Upper lobe of left lung (tissue), 4 donors: ENCODE measurements around the gene ZNG1F.
"Not testable (repeated sequence)": the region's sequence is repeated elsewhere in the genome, so short reads cannot be mapped to it uniquely, and the experiment has no call there.

Experiments
- CTCF ChIP-seq, 6 experiments: fragments of 450-650 bp in 4 of 6; fragments of 200-600 bp in 2 of 6; sonication (generic) in 2 of 6; IDR thresholded peaks; one replicate each; pipeline ENCODE4 v1.5.1; 2016 to 2019; ENCODE audit warnings: antibody characterized with exemption in 6 of 6
- EP300 ChIP-seq, 4 donors: sonication (generic); formaldehyde crosslinking; IDR thresholded peaks; one replicate each; pipeline ENCODE4 v1.5.1; 2017; ENCODE audit warnings: antibody characterized with exemption in 4 of 4, control low read depth in 2 of 4
- POLR2A ChIP-seq, 4 donors: fragments of 450-650 bp; IDR thresholded peaks; one replicate each; pipeline ENCODE4 v1.5.1; 2016 to 2017; ENCODE audit warnings: antibody characterized with exemption in 4 of 4, mild to moderate bottlenecking in 2 of 4
- POLR2AphosphoS5 ChIP-seq, 2 donors: sonication (generic); formaldehyde crosslinking; IDR thresholded peaks; one replicate each; pipeline ENCODE4 v1.5.1; 2017; ENCODE audit warnings: antibody characterized with exemption in 2 of 2

- TF ChIP-seq CTCF, POLR2A, POLR2AphosphoS5, EP300 (IDR thresholded peaks at IDR 0.05): not testable (repeated sequence)
Measured at GRCh38 chr9:41090386-41090785, 98.7 kb downstream of the ZNG1F start.
